Neural cell (in vitro differentiated cells): ENCODE measurements around the gene SLC12A4. TPM values are rescaled to one million over a fixed set of nuclear protein-coding genes. Genes with fewer than 3 reads are reported as not detected.

Source experiments
- H2AFZ ChIP-seq: fragments of 200-600, 300-800 bp; sonication (generic), shearing (Covaris generic); 2 replicates; pipeline ENCODE4 v1.6.0; 2014; ENCODE audit warnings: low read depth, mild to moderate bottlenecking, antibody characterized with exemption, low read length, moderate library complexity
- H3F3A ChIP-seq: fragments of 200-600 bp; shearing (Covaris generic); 2 replicates; pipeline ENCODE4 v1.6.1; 2016; ENCODE audit warnings: mild to moderate bottlenecking, moderate library complexity, mixed read lengths, antibody characterized with exemption, low read length; ENCODE audit not compliant: insufficient read depth, poor library complexity, severe bottlenecking
- H3K27ac ChIP-seq: fragments of 200-600, 300-800 bp; sonication (generic), shearing (Covaris generic); 2 replicates; pipeline ENCODE4 v1.5.1; 2014; ENCODE audit warnings: mild to moderate bottlenecking, low read length, moderate library complexity
- H3K27me3 ChIP-seq: fragments of 300-800, 200-600 bp; sonication (generic), shearing (Covaris generic); 2 replicates; pipeline ENCODE4 v1.6.0; 2014; ENCODE audit warnings: mild to moderate bottlenecking, low read depth, low read length, moderate library complexity; ENCODE audit not compliant: insufficient read depth
- H3K36me3 ChIP-seq: fragments of 300-800, 200-600 bp; sonication (generic), shearing (Covaris generic); 2 replicates; pipeline ENCODE4 v1.5.1; 2014; ENCODE audit warnings: mild to moderate bottlenecking, antibody characterized with exemption, low read length, moderate library complexity; ENCODE audit not compliant: insufficient read depth
- H3K4me2 ChIP-seq: fragments of 300-800, 200-600 bp; sonication (generic), shearing (Covaris generic); 2 replicates; pipeline ENCODE4 v1.6.0; 2014; ENCODE audit warnings: mild to moderate bottlenecking, low read length
- H3K4me3 ChIP-seq: fragments of 300-800, 200-600 bp; sonication (generic), shearing (Covaris generic); 2 replicates; pipeline ENCODE4 v1.5.1; 2014; ENCODE audit warnings: mild to moderate bottlenecking, low read length, moderate library complexity
- H3K79me2 ChIP-seq: fragments of 200-600 bp; shearing (Covaris generic); replicated peaks from 2 replicates; pipeline ENCODE4 v1.6.0; 2014; ENCODE audit warnings: mild to moderate bottlenecking, low read length, moderate library complexity; ENCODE audit not compliant: insufficient read depth
- H3K9ac ChIP-seq: fragments of 300-800, 200-600 bp; sonication (generic), shearing (Covaris generic); 2 replicates; pipeline ENCODE4 v1.6.1; 2016; ENCODE audit warnings: mild to moderate bottlenecking, low read length, mixed read lengths
- H3K9me2 ChIP-seq: fragments of 200-600 bp; shearing (Covaris generic); 2 replicates; pipeline ENCODE4 v1.6.1; 2016; ENCODE audit warnings: mild to moderate bottlenecking, low read length, mixed read lengths; ENCODE audit not compliant: insufficient read depth
- H3K9me3 ChIP-seq: fragments of 200-600, 300-800 bp; sonication (generic), shearing (Covaris generic); 2 replicates; pipeline ENCODE4 v1.6.1; 2016; ENCODE audit warnings: mild to moderate bottlenecking, mixed run types, low read length, moderate library complexity, mixed read lengths
- H4K20me1 ChIP-seq: fragments of 200-600 bp; shearing (Covaris generic); 2 replicates; pipeline ENCODE4 v1.6.1; 2016; ENCODE audit warnings: mild to moderate bottlenecking, mixed run types; ENCODE audit not compliant: insufficient read depth
- CTCF ChIP-seq: fragments of 450-650 bp; IDR thresholded peaks from 2 replicates; pipeline ENCODE4 v1.5.1; 2014; ENCODE audit warnings: antibody characterized with exemption, mild to moderate bottlenecking, moderate library complexity; ENCODE audit not compliant: poor library complexity, severe bottlenecking
- EP300 ChIP-seq: fragments of 450-650 bp; conservative IDR thresholded peaks from 2 replicates; pipeline ENCODE4 v1.6.1; 2014; ENCODE audit warnings: antibody characterized with exemption, mild to moderate bottlenecking, moderate library complexity; ENCODE audit not compliant: poor library complexity, severe bottlenecking
- EZH2 ChIP-seq: fragments of 200-600, 300-800 bp; shearing (Covaris generic), sonication (generic); IDR thresholded peaks from 2 replicates; pipeline ENCODE4 v1.6.1; 2014; ENCODE audit warnings: antibody characterized with exemption, low read length, borderline replicate concordance, mild to moderate bottlenecking; ENCODE audit not compliant: insufficient read depth, poor library complexity, severe bottlenecking
- MXI1 ChIP-seq: fragments of 450-650 bp; conservative IDR thresholded peaks from 2 replicates; pipeline ENCODE4 v1.6.1; 2014; ENCODE audit warnings: antibody characterized with exemption, mild to moderate bottlenecking; ENCODE audit not compliant: poor library complexity, severe bottlenecking
- POLR2AphosphoS5 ChIP-seq: IDR thresholded peaks from 2 replicates; pipeline ENCODE4 v1.6.1; 2012
- RAD21 ChIP-seq: fragments of 450-650 bp; conservative IDR thresholded peaks from 2 replicates; pipeline ENCODE4 v1.6.1; 2014; ENCODE audit warnings: antibody characterized with exemption, mild to moderate bottlenecking, moderate library complexity
- REST ChIP-seq: IDR thresholded peaks from 2 replicates; pipeline ENCODE4 v1.6.1; 2012; ENCODE audit warnings: borderline replicate concordance
- SMC3 ChIP-seq: fragments of 450-650 bp; conservative IDR thresholded peaks from 2 replicates; pipeline ENCODE4 v1.6.1; 2014; ENCODE audit warnings: antibody characterized with exemption, mild to moderate bottlenecking, moderate library complexity; ENCODE audit not compliant: poor library complexity
- TAF1 ChIP-seq: IDR thresholded peaks from 2 replicates; pipeline ENCODE4 v1.6.1; 2012; ENCODE audit warnings: low read depth
- polyA plus RNA-seq: library from polyadenylated mRNA; depleted of rRNA; stranded (reverse); fragments of >200 nt; gene quantifications from 2 replicates; pipeline ENCODE4 v1.2.3, GENCODE V29; 2014

The SLC12A4 gene
- polyA plus RNA-seq, 1 donor from 2014 or later = 0.11 TPM

GRCh38 chr16:68005786-68006286, 37.4 kb upstream of the SLC12A4 start:
- Histone ChIP-seq H3K36me3 (no peaks in the 10 kb centered on the region), H3K4me2 (no peak overlapping the region), H3K9me3 (no peaks in the 10 kb centered on the region), H3K79me2 (no peaks in the 10 kb centered on the region), H3K9ac (no peak overlapping the region), H3K27ac (no peak overlapping the region), H2AFZ (no peak overlapping the region), H3K27me3 (no peaks in the 10 kb centered on the region), H3K4me3 (no peak overlapping the region), H4K20me1 (no peaks in the 10 kb centered on the region), H3F3A (no peaks in the 10 kb centered on the region), H3K9me2 (no peaks in the 10 kb centered on the region)
- TF ChIP-seq MXI1 = no peak
- no peak for TF ChIP-seq CTCF

DNA sequence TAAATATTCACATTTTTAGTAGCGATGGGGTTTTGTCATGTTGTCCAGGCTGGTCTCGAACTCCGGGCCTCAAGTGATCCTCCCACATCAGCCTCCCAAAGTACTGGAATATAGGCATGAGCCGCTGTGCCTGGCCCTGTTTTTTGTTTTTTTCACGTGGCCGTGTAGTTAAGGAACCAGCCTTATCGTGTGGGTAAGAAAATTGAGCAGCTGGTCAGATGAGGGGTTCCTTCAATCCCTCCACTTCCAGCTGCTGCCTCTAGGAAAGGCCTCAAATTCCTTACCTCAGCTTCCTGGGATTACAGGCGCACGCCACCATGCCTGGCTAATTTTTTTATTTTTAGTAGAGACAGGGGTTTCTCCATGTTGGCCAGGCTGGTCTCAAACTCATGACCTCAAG, 36.8 kb upstream of the SLC12A4 start:
- Histone ChIP-seq H3K79me2 (no peaks in the 10 kb centered on the region), H3K9me2 (no peaks in the 10 kb centered on the region), H3K27ac (no peak overlapping the region), H3K9ac (no peak overlapping the region), H2AFZ (no peak overlapping the region), H3K36me3 (no peaks in the 10 kb centered on the region), H3K4me3 (no peak overlapping the region), H3K27me3 (no peaks in the 10 kb centered on the region), H3K9me3 (no peaks in the 10 kb centered on the region), H3F3A (no peaks in the 10 kb centered on the region), H4K20me1 (no peaks in the 10 kb centered on the region), H3K4me2 (no peak overlapping the region)
- TF ChIP-seq EP300 (no peak), TAF1 (no peak), POLR2AphosphoS5 (no peak), SMC3 (no peak), CTCF (no peak), RAD21 (no peak), MXI1 (no peak), REST (no peak), EZH2 (no peak)
